IPS-18c (cell line): Measurements from ENCODE around the gene NR2C2.

Experiments used
- H3K4me3 ChIP-seq: 2 replicates; pipeline ENCODE4 v1.7.0; 2013; ENCODE audit warnings: low read depth, mild to moderate bottlenecking, low read length, moderate library complexity; ENCODE audit not compliant: insufficient read depth
- H3K9me3 ChIP-seq: one replicate; pipeline ENCODE4 v1.6.1; 2013; ENCODE audit warnings: mild to moderate bottlenecking, low read length, moderate library complexity; ENCODE audit not compliant: control insufficient read depth, insufficient read depth

NR2C2 gene

DNA sequence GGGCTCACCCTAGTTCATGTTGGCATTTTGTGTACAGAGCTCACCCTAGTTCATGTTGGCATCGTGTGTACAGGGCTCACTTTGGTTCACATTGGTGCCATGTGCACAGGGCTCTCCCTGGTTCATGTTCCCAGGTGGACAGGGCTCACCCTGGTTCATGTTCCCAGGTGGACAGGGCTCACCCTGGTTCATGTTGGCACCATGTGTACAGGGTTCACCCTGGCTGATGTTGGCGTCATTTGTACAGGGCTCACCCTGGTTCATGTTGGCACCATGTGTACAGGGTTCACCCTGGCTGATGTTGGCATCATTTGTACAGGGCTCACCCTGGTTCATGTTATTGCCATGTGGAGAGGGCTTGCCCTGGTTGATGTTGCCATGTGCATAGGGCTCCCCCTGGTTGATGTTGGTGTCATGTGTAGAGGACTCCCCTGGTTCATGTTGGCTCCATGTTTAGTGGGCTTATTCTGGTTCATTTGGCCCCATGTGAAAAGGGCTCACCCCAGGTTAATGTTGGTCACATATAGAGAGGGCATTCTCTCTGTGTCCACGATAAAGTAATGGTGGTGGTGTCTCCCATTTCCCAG is 31.7 kb upstream of the NR2C2 start:
- Histone ChIP-seq H3K9me3 (no peaks in the 10 kb centered on the region), H3K4me3 (no peak overlapping the region)

DNA sequence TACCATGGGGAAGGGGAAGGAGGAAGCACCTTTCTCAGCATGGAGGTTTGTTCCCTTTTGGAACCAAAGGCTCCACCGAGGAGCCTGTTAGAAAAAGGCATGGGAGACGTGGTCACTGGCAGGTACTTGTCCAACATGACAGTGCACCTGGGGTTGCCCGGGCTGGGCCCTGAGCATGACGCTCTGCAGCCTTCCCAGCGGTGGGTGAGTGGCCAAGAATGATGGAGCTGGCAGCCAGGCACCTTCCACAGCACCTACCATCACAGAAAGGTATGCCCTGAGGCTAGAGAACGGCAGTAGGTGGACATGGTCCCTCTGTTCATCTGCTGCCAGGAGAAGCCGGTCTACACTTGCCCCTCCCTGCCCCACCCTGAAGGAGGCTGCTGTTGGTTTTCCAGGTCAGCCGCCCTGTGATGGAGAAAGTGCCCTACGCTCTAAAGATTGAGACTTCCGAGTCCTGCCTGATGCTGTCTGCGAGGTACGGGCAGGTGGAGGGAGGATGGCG is 29.0 kb upstream of the NR2C2 start:
- Histone ChIP-seq H3K9me3 (no peaks in the 10 kb centered on the region), H3K4me3 (no peak overlapping the region)

DNA sequence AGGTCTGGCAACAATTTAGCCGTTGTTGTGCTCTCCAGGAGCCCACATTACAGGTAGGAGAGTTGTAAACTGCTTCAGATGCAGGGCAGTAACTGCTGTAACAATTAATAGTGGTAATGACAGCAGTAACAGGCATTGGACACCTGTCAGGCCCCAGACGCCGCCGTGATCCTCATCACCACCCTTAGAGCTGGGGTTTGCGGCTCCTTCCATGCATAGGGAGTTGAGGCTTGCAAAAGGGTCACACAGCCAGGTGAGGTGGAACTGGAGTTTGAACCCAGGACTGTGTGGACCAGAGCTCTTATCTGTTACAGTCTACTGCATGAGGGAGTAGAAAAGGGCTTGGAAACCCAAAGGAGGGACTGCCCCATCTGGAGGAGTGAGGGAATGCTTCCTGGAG is 26.8 kb upstream of the NR2C2 start:
- no peaks in the 10 kb centered on the region for H3K9me3 ChIP-seq
- H3K4me3 ChIP-seq, result no peak overlapping the region

DNA sequence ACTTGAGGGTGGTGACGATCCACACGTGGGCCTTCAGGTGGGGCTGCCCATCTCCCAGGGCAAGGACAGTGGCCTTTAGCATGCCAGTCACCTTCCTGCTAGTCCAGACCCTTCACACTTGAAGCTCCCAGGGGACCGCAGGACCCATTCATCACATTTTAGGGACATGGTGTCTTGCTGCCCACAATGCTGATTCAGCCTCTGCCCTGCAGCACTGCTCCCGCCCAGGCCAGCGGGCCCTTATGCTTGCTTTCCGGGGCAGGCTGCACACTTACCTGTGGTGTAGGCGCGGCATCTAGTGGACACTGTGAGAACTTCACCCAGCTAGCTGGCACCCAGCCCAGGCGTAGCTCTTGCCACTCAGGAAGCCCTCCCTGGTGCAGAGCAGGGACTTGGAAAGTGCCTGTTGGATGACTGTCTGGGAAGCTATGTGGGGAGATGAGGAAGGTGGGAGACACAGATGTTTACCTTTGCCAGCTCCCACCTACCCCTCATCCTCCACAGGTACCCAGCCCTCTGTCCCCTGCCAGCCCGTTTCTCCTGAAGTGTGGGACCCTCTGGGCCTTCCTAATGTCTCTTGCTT is 26.3 kb upstream of the NR2C2 start:
- Histone ChIP-seq H3K9me3 (no peaks in the 10 kb centered on the region), H3K4me3 (no peak overlapping the region)

DNA sequence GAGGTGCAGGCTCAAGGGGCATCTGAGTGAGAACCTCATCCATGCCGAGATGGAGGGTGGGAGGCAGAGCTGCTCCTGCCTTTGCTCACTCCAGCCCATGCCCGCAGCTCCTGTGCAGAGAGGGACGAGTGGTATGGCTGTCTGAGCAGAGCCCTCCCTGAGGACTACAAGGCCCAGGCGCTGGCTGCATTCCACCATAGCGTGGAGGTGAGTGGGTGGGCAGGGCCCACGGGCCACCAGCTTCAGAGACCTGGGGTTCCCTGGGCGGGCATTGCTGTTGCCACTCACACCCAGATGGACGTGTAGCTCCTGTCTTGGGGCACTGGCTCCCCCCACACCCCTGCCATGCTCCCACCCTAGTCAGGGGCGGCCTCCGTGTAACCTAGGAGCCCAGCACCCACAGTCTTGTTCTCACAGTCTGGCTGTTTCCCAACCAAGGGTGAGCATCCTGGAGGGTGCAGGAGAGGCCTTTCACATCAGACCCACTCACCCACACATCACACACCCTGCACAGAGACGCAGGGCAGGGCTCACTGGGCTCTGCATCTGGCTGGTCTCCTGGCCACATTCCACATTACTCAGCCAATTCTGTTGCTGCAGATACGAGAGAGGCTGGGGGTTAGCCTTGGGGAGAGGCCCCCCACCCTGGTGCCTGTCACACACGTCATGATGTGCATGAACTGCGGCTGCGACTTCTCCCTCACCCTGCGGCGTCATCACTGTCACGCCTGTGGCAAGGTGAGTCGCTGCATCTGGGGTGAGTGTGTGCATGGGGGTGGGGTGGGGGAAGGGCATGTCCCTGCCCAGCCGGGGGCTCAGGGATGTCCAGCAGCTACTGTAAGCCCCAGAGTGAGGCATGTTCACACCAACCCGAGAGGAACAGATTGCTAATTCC is 25.3 kb upstream of the NR2C2 start:
- Histone ChIP-seq H3K4me3 (no peak overlapping the region), H3K9me3 (no peaks in the 10 kb centered on the region)

DNA sequence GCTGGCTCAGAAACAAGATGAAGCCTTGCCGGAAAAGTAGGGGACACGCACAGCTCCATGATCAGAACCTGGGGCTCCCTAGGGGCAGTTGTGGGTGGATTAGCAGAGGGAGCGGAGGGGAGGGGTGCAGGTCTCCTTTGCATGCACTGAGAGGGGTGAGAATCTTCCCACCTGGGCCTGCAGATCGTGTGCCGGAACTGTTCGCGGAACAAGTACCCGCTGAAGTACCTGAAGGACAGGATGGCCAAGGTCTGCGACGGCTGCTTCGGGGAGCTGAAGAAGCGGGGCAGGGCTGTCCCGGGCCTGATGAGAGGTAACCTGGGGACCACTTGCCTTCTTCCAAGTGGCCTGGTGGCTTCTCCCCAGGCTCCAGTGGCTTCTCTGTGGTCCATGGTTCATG is 24.5 kb upstream of the NR2C2 start:
- Histone ChIP-seq H3K4me3 (no peak overlapping the region), H3K9me3 (no peaks in the 10 kb centered on the region)

DNA sequence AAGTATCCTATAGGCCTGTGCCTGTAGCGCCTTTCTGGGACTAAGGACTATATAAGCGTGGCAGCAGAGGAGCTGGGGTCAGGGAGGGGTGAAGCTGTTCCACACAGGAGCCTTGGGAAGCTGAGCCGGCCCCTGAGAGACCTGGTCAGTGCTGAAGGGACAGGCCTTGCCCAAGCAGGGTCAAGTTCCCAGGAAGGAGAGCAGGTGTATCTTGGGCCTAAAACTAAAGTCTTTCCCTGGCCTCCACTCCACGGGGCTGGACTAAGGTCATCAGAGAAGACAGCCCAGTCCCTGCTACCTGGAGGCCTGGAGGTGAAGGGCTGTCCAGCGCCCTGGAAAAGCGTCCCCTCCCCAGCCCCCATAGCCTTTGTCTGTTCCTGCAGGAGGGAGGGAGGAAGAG is 23.9 kb upstream of the NR2C2 start:
- Histone ChIP-seq H3K9me3 (no peaks in the 10 kb centered on the region), H3K4me3 (no peak overlapping the region)

DNA sequence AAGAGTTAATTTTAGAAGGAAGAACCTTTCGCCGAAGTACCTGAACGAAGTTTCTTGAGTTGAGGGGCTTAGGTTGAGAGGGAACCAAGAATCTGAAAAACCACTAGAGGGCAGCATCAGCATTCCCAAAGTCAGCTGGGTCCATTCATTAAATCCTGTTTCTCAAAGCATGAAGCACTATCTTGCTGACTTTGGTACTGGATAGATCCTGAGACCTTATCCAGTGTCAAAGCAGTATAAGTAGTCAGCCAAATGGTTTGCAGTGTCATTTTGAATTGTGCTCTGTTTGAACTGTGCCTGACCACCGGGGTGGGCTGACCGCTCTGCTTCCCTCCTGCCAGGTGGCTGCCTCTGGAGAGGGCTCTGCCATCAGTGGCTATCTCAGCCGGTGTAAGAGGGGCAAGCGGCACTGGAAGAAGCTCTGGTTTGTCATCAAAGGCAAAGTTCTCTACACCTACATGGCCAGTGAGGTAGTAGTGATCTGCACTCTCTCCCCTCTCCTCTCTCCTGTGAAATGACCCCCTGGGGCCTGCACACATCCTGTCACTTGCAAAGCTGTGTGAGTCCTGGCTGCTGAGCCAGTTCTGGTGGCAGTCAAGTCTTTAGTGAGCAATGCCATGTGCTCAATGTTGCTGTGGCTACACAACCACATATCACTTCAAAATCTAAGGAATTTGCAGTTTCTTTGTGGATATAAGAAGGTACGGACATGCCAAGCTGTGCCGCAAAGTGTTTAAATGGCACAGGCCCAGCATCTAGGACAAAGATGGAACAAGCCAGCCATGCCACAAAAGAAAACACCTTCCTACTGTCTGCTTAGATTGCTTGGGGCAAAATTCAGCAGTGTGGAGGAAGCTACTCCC is 21.4 kb upstream of the NR2C2 start:
- Histone ChIP-seq H3K9me3 (no peaks in the 10 kb centered on the region), H3K4me3 (no peak overlapping the region)

DNA sequence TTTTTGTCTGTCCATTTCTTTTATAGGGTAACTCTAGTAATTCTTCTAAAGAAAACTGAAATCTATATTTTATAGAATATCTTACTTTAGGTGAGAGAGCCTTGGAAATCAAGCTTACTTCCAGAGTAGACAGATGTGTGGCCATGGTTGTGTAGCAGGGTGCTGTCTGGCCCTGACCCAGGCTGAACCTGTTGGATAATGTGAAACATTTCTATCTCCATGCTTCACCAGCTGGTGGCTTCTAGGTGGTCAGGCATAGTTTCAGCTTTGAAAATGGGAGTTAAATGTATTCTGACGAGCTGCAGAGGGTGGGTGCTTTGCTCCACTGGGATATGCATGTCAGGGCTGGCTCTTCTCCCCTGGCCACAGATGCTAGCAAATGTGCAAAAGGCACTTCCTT is 20.8 kb upstream of the NR2C2 start:
- H3K9me3 ChIP-seq, result no peaks in the 10 kb centered on the region
- no peak overlapping the region for H3K4me3 ChIP-seq

DNA sequence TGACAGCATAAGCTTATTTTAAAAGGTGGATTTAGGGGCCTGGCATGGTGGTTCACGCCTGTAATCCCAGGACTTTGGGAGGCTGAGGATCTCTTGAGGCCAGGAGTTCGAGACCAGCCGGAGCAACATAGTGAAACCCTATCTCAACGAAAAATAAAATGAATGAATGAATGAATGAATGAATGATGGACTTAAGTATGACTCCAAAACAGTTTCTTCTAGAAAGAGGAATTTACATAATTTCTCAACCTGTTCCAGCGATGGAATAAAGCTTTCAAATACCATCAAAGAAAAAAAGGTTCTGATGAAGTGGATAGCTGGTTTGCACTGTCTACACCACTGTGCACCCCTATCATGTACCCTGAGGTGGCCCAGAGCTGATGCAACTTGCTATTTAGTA is 20.1 kb upstream of the NR2C2 start:
- no peaks in the 10 kb centered on the region for H3K9me3 ChIP-seq
- H3K4me3 ChIP-seq, result no peak overlapping the region

DNA sequence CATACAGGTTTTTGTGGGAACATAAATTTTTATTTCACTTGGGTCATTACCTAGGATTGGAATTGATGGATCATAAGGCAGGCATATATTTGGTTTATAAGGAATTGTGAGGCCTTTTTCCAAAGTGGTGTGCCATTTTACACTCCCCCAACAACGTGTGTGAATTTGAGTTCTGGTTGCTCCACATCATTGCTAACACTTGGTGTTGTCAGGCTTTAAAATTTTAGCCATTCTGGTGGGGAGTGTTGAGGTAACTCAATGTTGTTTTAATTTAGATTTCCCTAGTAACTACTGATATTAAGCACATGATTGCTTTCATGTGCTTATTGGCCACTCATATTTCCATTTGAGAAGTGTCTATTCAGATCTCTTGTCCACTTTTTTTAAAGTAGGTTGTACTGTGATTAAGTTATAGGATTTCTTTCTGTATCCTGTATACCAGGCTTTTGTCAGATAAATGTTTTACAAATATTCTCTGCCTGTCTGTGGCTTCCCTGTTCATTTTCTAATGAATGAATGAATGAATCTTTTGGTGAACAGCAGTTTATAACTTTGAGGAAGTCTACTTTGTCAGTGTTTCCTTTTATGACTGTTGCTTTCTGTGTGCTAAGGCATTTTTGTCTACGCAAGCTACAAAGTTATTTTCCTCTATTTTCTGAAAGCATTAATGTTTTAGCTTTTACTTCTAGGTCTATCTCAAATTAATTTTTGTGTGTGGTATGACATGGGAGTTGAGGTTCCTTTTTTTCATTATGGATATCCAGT is 17.9 kb upstream of the NR2C2 start:
- no peak overlapping the region for H3K4me3 ChIP-seq
- H3K9me3 ChIP-seq, result no peaks in the 10 kb centered on the region

DNA sequence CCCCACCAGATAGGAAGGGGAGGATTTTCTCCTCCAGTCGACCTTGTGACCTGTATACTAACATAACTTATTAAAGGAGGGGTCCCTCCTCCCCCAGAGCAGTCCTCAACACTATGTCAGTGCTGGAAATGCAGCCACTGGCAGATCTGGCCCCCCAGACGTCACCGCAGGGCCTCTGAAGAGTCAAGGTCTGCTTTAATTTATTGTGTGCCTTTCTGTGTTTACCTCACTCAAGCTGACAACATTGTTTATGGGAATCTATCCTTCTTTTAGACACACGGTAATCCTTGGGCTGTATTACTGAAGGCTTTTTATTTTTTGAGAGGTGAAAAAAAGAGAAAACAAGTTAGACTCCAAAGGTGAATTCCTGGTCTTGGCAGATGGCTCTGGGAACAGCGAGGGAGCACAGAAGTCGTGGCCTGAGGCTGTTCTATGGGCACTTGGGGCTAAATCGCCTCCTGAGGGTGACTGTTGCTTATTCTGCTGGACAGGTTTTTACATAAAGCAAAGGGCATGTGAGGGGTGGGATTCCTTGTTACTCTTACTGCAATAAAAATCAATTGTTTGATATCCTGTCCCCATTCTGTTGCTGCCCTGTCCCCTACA is 13.5 kb upstream of the NR2C2 start:
- H3K4me3 ChIP-seq, result no peak overlapping the region

DNA sequence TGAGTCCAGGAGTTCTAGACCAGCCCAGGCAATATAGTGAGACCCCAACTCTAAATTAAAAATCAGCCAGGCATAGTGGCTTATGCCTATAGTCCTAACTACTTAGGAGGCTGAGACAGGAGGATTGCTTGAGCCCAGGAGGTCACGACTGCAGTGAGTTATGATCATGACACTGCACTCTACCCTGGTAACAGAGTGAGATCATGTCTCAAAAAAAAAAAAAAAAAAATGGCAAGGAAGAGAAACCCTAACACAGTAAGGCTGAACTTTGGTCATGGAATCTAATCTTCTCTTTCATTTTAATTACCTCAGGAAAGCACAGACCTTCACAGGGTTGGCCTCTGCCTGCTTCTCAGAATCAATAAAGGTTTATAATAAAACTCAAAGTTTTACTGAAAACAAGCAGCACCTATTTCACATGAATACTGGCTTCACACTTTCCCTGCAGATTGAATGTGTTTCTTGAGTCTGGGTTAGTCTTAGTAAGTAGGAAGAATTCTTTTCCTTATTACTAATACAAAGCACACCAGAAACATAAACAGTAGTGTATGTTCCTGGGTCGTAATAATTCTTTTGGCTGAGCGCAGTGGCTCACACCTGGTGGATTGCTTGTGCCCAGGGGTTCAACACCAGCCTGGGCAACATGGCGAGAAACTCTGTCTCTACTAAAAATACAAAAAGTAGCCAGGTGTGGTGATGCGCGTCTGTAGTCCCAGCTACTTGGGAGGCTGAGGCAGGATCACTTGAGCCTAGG is 11.6 kb upstream of the NR2C2 start:
- no peaks in the 10 kb centered on the region for H3K9me3 ChIP-seq
- H3K4me3 ChIP-seq, result no peak overlapping the region

More for the DNA sequence above, 13.5 kb upstream of the NR2C2 start:
- H3K9me3 ChIP-seq, result no peaks in the 10 kb centered on the region

DNA sequence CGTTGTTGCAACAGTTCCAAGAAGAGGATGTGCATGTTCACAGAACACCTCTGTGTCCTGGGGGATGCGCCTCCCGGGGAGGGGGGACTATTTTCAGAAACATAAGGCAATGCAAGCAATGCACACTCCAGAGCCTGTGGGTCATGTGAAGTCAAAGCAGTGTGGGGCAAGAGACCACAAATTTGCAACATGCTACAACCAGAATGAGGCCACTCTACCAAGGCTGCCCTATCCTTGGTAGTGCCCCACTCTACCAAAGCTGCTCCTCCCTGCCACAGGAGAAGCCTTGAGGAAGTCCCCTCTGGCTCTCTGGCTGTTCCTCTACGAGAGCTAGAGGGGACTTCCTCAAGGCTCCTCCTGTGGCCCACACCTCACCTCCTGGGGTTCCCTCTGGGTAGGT is 8.4 kb upstream of the NR2C2 start:
- Histone ChIP-seq H3K4me3 (no peak overlapping the region), H3K9me3 (no peaks in the 10 kb centered on the region)

DNA sequence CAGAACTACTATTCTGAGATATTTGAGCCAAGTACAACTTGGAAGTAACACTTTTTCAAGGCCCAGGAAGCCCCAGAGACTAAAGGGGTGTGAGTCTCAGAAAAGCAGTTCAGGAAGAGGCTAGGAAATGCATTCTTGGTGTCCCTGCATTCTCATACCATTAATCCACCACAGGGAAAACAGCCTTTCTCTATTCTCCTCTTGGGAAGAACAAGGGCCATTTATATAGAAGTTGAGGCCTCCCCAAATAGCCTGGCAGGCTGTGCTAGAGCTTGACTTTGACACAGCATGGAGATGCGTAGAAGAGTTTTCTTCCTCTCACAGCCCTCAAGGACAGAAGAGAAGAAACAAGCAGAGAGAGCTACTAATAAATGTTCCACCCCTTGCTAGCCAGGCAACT is 5.5 kb upstream of the NR2C2 start:
- Histone ChIP-seq H3K4me3 (no peak overlapping the region), H3K9me3 (no peaks in the 10 kb centered on the region)

DNA sequence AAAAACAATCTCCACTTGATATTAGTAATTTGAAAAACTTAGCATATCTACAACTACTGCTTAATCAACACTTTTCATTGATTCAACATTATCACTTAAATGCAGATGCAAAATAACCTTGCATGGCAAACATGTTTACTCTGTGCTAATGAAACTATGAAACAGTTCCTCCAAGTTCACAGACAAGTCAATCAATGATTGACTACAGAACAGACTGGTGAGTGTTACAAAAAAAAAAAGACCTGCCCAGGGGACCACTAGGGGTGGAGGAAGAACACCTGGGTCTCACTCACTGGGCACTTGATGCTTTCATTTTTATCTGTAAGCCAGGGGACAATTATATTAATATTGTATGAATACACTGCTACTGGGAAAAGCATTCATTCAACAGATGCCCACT is 4.3 kb upstream of the NR2C2 start:
- no peak overlapping the region for H3K4me3 ChIP-seq
- H3K9me3 ChIP-seq, result no peaks in the 10 kb centered on the region
